Measurements from ENCODE around the gene LEPROT. TPM values are rescaled to one million over a fixed set of nuclear protein-coding genes. Genes with fewer than 3 reads are reported as not detected.
"Not testable (repeated sequence)": the region's sequence is repeated elsewhere in the genome, so short reads cannot be mapped to it uniquely, and the experiment has no call there.

LEPROT gene
- total RNA-seq, 1 experiment from 2014 or later, result 63.1 TPM

GRCh38 chr1:65449214-65449823 is 28.9 kb downstream of the LEPROT start:
- intact Hi-C loops (cut with micrococcal nuclease), result no loop called here
- no peak for DNase-seq (ENCODE audit: unreplicated experiment)
- CTCF ChIA-PET, result interaction anchor here (0.6 to 1.6 kb wide), 7 partner anchors 10 to 416 kb away, joined by 3 to 21 read pairs (median 5); no protein-coding TSS in a partner anchor
- H3K36me3 Mint-ChIP-seq (ENCODE audit: insufficient read depth, unreplicated experiment), result peaks cover 4% of the 10 kb centered on the region
- no peak for TF ChIP-seq CTCF (IDR thresholded peaks at IDR 0.05; ENCODE audit: unreplicated experiment)
- H3K4me1 Mint-ChIP-seq (ENCODE audit: insufficient read depth, unreplicated experiment), result no peaks in the 10 kb centered on the region
- H3K27me3 Mint-ChIP-seq (ENCODE audit: insufficient read depth, unreplicated experiment), result no peaks in the 10 kb centered on the region
- BruUV-seq (replicated peaks), result no TSS peak
- H3K9me3 Mint-ChIP-seq (ENCODE audit: unreplicated experiment), result no peaks in the 10 kb centered on the region
- H3K4me3 Mint-ChIP-seq (ENCODE audit: unreplicated experiment), result no peak overlapping the region
- POLR2A ChIA-PET, result no interaction called here
- H3K27ac Mint-ChIP-seq (ENCODE audit: low read depth, unreplicated experiment), result no peak overlapping the region

GRCh38 chr1:65455678-65456077 is 35.2 kb downstream of the LEPROT start:
- H3K4me1 Mint-ChIP-seq (ENCODE audit: insufficient read depth, unreplicated experiment), result peaks cover 16% of the 10 kb centered on the region
- DNase-seq (ENCODE audit: unreplicated experiment); H3K27me3 Mint-ChIP-seq (ENCODE audit: insufficient read depth, unreplicated experiment); CTCF ChIA-PET; BruUV-seq (replicated peaks); H3K27ac Mint-ChIP-seq (ENCODE audit: low read depth, unreplicated experiment); intact Hi-C loops (cut with micrococcal nuclease); H3K9me3 Mint-ChIP-seq (ENCODE audit: unreplicated experiment); H3K4me3 Mint-ChIP-seq (ENCODE audit: unreplicated experiment); H3K36me3 Mint-ChIP-seq (ENCODE audit: insufficient read depth, unreplicated experiment); POLR2A ChIA-PET: not testable (repeated sequence)

GRCh38 chr1:65456481-65456880 is 36.0 kb downstream of the LEPROT start:
- ChIA-PET CTCF (no interaction called here), POLR2A (no interaction called here)
- DNase-seq (ENCODE audit: unreplicated experiment), result no peak
- H3K4me3 Mint-ChIP-seq (ENCODE audit: unreplicated experiment), result no peak overlapping the region
- H3K27me3 Mint-ChIP-seq (ENCODE audit: insufficient read depth, unreplicated experiment), result no peaks in the 10 kb centered on the region
- intact Hi-C loops (cut with micrococcal nuclease), result no loop called here
- no TSS peak for BruUV-seq (replicated peaks)
- peaks cover 16% of the 10 kb centered on the region for H3K4me1 Mint-ChIP-seq (ENCODE audit: insufficient read depth, unreplicated experiment)
- H3K36me3 Mint-ChIP-seq (ENCODE audit: insufficient read depth, unreplicated experiment), result no peaks in the 10 kb centered on the region
- TF ChIP-seq CTCF (IDR thresholded peaks at IDR 0.05; ENCODE audit: unreplicated experiment), result no peak
- H3K9me3 Mint-ChIP-seq (ENCODE audit: unreplicated experiment), result no peaks in the 10 kb centered on the region
- no peak overlapping the region for H3K27ac Mint-ChIP-seq (ENCODE audit: low read depth, unreplicated experiment)

- CTCF ChIA-PET, result interaction anchor here (0.6 to 3.4 kb wide), 13 partner anchors 11 to 265 kb away, joined by 3 to 46 read pairs (median 12); partner anchors contain the start of gene DNAJC6
- no peak overlapping the region for H3K4me3 Mint-ChIP-seq (ENCODE audit: unreplicated experiment)
- intact Hi-C loops (cut with micrococcal nuclease), result no loop called here
- no peak overlapping the region for H3K27ac Mint-ChIP-seq (ENCODE audit: low read depth, unreplicated experiment)
- POLR2A ChIA-PET, result interaction anchor here (0.8 to 2.5 kb wide), 5 partner anchors 12 to 222 kb away, joined by 3 to 12 read pairs (median 6); partner anchors contain the start of genes LEPR and LEPROT
- no peak for TF ChIP-seq CTCF (IDR thresholded peaks at IDR 0.05; ENCODE audit: unreplicated experiment)
- no TSS peak for BruUV-seq (replicated peaks)
- H3K27me3 Mint-ChIP-seq (ENCODE audit: insufficient read depth, unreplicated experiment), result no peaks in the 10 kb centered on the region
- H3K36me3 Mint-ChIP-seq (ENCODE audit: insufficient read depth, unreplicated experiment), result no peaks in the 10 kb centered on the region
- H3K9me3 Mint-ChIP-seq (ENCODE audit: unreplicated experiment), result no peaks in the 10 kb centered on the region
- no peak for DNase-seq (ENCODE audit: unreplicated experiment)
- H3K4me1 Mint-ChIP-seq (ENCODE audit: insufficient read depth, unreplicated experiment), result peaks cover 16% of the 10 kb centered on the region
These were observed 37.4 kb downstream of the LEPROT start for GRCh38 chr1:65457868-65458267.
